ENCODE measurements around the gene CDCA8. TPM values are rescaled to one million over a fixed set of nuclear protein-coding genes. Genes with fewer than 3 reads are reported as not detected.

CDCA8 gene
- total and polyA plus RNA-seq, 2 of the 4 experiments (the other 2 are of a cell fraction) = 5.9 to 25.7 TPM

- no peak overlapping the region for H2AK5ac ChIP-seq (ENCODE audit: low read depth, low read length)
- H3K4me3 ChIP-seq (ENCODE audit: insufficient read depth, low read depth, low read length) = no peak overlapping the region
- H3K4me1 ChIP-seq (ENCODE audit: control insufficient read depth, insufficient read depth, low read length) = no peaks in the 10 kb centered on the region
- no peak overlapping the region for H2BK15ac ChIP-seq (ENCODE audit: low read depth, low read length)
- peaks cover 56% of the 10 kb centered on the region for H3K27me3 ChIP-seq (ENCODE audit: control insufficient read depth, insufficient read depth, low read length)
- intact Hi-C loops (cut with micrococcal nuclease) (no loop called here), in situ Hi-C loops (cut with MboI; ENCODE audit: low sequenced_read_pairs) (loop anchor here (5.0 kb wide), 1 partner anchor 65 kb away; no protein-coding TSS in a partner anchor), dilution Hi-C loops (cut with HindIII; ENCODE audit: low sequenced_read_pairs, unreplicated experiment) (no loop called here)
- no peak overlapping the region for H2BK20ac ChIP-seq (ENCODE audit: low read depth, low read length)
- H2BK5ac ChIP-seq (ENCODE audit: low read depth, low read length, poor library complexity, severe bottlenecking) = no peak overlapping the region
- H3K9me1 ChIP-seq (ENCODE audit: insufficient read depth, low read length) = no peaks in the 10 kb centered on the region
- H3K79me1 ChIP-seq (ENCODE audit: low read depth in 1 of 2, low read length in 2 of 2) = no peaks in the 10 kb centered on the region
- no peak overlapping the region for H2AK9ac ChIP-seq (replicated peaks; ENCODE audit: low read depth, low read length, poor library complexity)
- ChIA-PET CTCF (interaction anchor here (2.1 kb wide), 1 partner anchor 10 kb away, joined by 6 read pairs; no protein-coding TSS in a partner anchor), POLR2A (ENCODE audit: unreplicated experiment) (no interaction called here)
- TF ChIP-seq FOS (IDR thresholded peaks at IDR 0.05; ENCODE audit: low read depth, low read length) = no peak
- TF ChIP-seq MAZ (IDR thresholded peaks at IDR 0.05; ENCODE audit: borderline replicate concordance, low read depth, low read length) = no peak
- no peak for TF ChIP-seq RAD21 (IDR thresholded peaks at IDR 0.05; ENCODE audit: low read length)
- TF ChIP-seq SMC3 (IDR thresholded peaks at IDR 0.05; ENCODE audit: low read depth, low read length) = no peak
- no peak for TF ChIP-seq ELK1 (IDR thresholded peaks at IDR 0.05; ENCODE audit: borderline replicate concordance, low read depth, low read length)
- no peak for TF ChIP-seq MAFK (IDR thresholded peaks at IDR 0.05; ENCODE audit: low read depth, low read length)
- no peak for TF ChIP-seq MXI1 (IDR thresholded peaks at IDR 0.05; ENCODE audit: borderline replicate concordance, low read depth, low read length)
- TF ChIP-seq RFX5 (IDR thresholded peaks at IDR 0.05; ENCODE audit: low read depth, low read length) = no peak
- no peak for TF ChIP-seq NFE2L2 (IDR thresholded peaks at IDR 0.05; ENCODE audit: low read depth, low read length)
- TF ChIP-seq POLR2A (IDR thresholded peaks at IDR 0.05; ENCODE audit: low read depth, low read length) = no peak
- TF ChIP-seq CHD1 (IDR thresholded peaks at IDR 0.05; ENCODE audit: low read depth, low read length) = no peak
- TF ChIP-seq CTCF (conservative IDR thresholded peaks at IDR 0.05; ENCODE audit: low read depth, low read length) = no peak
- TF ChIP-seq USF2 (IDR thresholded peaks at IDR 0.05; ENCODE audit: low read depth, low read length) = no peak
- TF ChIP-seq BHLHE40 (IDR thresholded peaks at IDR 0.05; ENCODE audit: low read depth, low read length) = no peak
- TF ChIP-seq RCOR1 (IDR thresholded peaks at IDR 0.05; ENCODE audit: insufficient replicate concordance, low read length) = no peak
- TF ChIP-seq CEBPB (IDR thresholded peaks at IDR 0.05; ENCODE audit: low read depth, low read length) = no peak
- no peak overlapping the region for H3K56ac ChIP-seq (ENCODE audit: extremely low read depth, insufficient read depth, low read length)
- H4K8ac ChIP-seq (ENCODE audit: low read depth in 2 of 2, low read length in 2 of 2) = no peak overlapping the region
- H3K18ac ChIP-seq (ENCODE audit: low read depth, low read length) = no peak overlapping the region
- no peak overlapping the region for H4K91ac ChIP-seq (ENCODE audit: insufficient read depth, low read depth, low read length)
- no peak overlapping the region for H3K9ac ChIP-seq (ENCODE audit: low read depth, low read length)
- 71% methylated on average over 6 of the region's 9 CpGs; no CpG with 5 or more reads in 1 of the 2 experiments for WGBS, 2 experiments (ENCODE audit: extremely low coverage in 2 of 2, insufficient read length in 1 of 2)
- H3K4me2 ChIP-seq (ENCODE audit: low read depth, low read length) = no peak overlapping the region
- H4K5ac ChIP-seq (ENCODE audit: low read depth, low read length) = no peak overlapping the region
- no peak overlapping the region for H3K27ac ChIP-seq (ENCODE audit: insufficient read depth, low read length)
- H3K4ac ChIP-seq (ENCODE audit: low read depth, low read length) = no peak overlapping the region
- no peaks in the 10 kb centered on the region for H3K36me3 ChIP-seq (ENCODE audit: control insufficient read depth, insufficient read depth, low read length)
- H4K20me1 ChIP-seq (ENCODE audit: insufficient read depth, low read length) = no peaks in the 10 kb centered on the region
- H3K23ac ChIP-seq (ENCODE audit: low read depth, low read length) = no peak overlapping the region
- H2AFZ ChIP-seq (replicated peaks; ENCODE audit: low read length, poor library complexity) = no peak overlapping the region
- no TSS peak for BruUV-seq (replicated peaks)
- H3K14ac ChIP-seq (replicated peaks; ENCODE audit: low read depth, low read length) = no peak overlapping the region
- DNase-seq (no peak), ATAC-seq (ENCODE audit: low read depth) (no peak)
- H2BK120ac ChIP-seq (ENCODE audit: low read depth, low read length) = no peak overlapping the region
- no peaks in the 10 kb centered on the region for H3K9me3 ChIP-seq (ENCODE audit: control insufficient read depth, insufficient read depth, low read length)
Observed at GRCh38 chr1:37672136-37672870, 20.0 kb upstream of the CDCA8 start.

Data from IMR-90 (cell line).